ENCODE results near the gene BLOC1S1.

- TF ChIP-seq CTCF (IDR thresholded peaks at IDR 0.05; ENCODE audit: borderline replicate concordance, extremely low read depth, low read length, poor library complexity, severe bottlenecking) (no peak), EZH2 (IDR thresholded peaks at IDR 0.05; ENCODE audit: borderline replicate concordance, low read depth, low read length, severe bottlenecking) (no peak)
These were observed 28.6 kb downstream of the BLOC1S1 start for GRCh38 chr12:55744340-55745030.

Data from DND-41 (cell line).